Ishikawa (cell line): ENCODE results near the gene CARD11.

Experiments
- CEBPB ChIP-seq: IDR thresholded peaks from 2 replicates; pipeline ENCODE4 v1.6.1; 2012
- EGR1 ChIP-seq: IDR thresholded peaks from 2 replicates; pipeline ENCODE4 v1.6.1; 2012
- EP300 ChIP-seq: IDR thresholded peaks from 2 replicates; pipeline ENCODE4 v1.6.1; 2012; ENCODE audit warnings: borderline replicate concordance
- FOXM1 ChIP-seq: IDR thresholded peaks from 2 replicates; pipeline ENCODE4 v1.6.1; 2012; ENCODE audit warnings: low read depth, borderline replicate concordance
- MAX ChIP-seq: IDR thresholded peaks from 2 replicates; pipeline ENCODE4 v1.6.1; 2012
- NFIC ChIP-seq: IDR thresholded peaks from 2 replicates; pipeline ENCODE4 v1.6.1; 2012
- RAD21 ChIP-seq: IDR thresholded peaks from 2 replicates; pipeline ENCODE4 v1.6.1; 2012; ENCODE audit warnings: low read depth
- REST ChIP-seq: IDR thresholded peaks from 2 replicates; pipeline ENCODE4 v1.6.1; 2012; ENCODE audit warnings: low read depth, mild to moderate bottlenecking
- TAF1 ChIP-seq: IDR thresholded peaks from 2 replicates; pipeline ENCODE4 v1.6.1; 2012; ENCODE audit warnings: low read depth, mild to moderate bottlenecking
- TCF12 ChIP-seq: IDR thresholded peaks from 2 replicates; pipeline ENCODE4 v1.6.1; 2012; ENCODE audit warnings: low read depth
- TEAD4 ChIP-seq: IDR thresholded peaks from 2 replicates; pipeline ENCODE4 v1.6.1; 2012
- USF1 ChIP-seq: IDR thresholded peaks from 2 replicates; pipeline ENCODE4 v1.6.1; 2012
- YY1 ChIP-seq: IDR thresholded peaks from 2 replicates; pipeline ENCODE4 v1.6.1; 2012; ENCODE audit warnings: low read depth
- ZBTB7A ChIP-seq: IDR thresholded peaks from 2 replicates; pipeline ENCODE4 v1.6.1; 2012; ENCODE audit warnings: low read depth

GRCh38 chr7:2983586-2983985 lies 60.1 kb downstream of the CARD11 start:
- no peak for TF ChIP-seq TCF12
- TF ChIP-seq FOXM1 = no peak
- TF ChIP-seq EP300 = no peak
- no peak for TF ChIP-seq MAX
- no peak for TF ChIP-seq RAD21
- no peak for TF ChIP-seq EGR1
- no peak for TF ChIP-seq TAF1
- TF ChIP-seq NFIC = no peak
- no peak for TF ChIP-seq YY1
- no peak for TF ChIP-seq USF1
- no peak for TF ChIP-seq REST
- no peak for TF ChIP-seq TEAD4
- TF ChIP-seq CEBPB = no peak
- TF ChIP-seq ZBTB7A = no peak
